IMR-90 (cell line): ENCODE data around the gene POLR3K. TPM values are rescaled to one million over a fixed set of nuclear protein-coding genes. Genes with fewer than 3 reads are reported as not detected.

Source experiments
- ATAC-seq: fragments of 200-7000 bp; cut with Tn5 transposase; 2 replicates; pipeline ENCODE4 v1.9.1; 2020; ENCODE audit warnings: low read depth, mild to moderate bottlenecking, moderate library complexity
- BruUV-seq: library from RNA; stranded (reverse); fragments of 400-500 nt; replicated peaks from 2 replicates; lab custom pipeline; 2021; lab: Mats Ljungman, UMichigan
- CTCF ChIA-PET: fragments of 300-600 bp; formaldehyde crosslinking; extraction: SDS; loops from one replicate; lab custom pipeline; 2021; ENCODE audit warnings: antibody characterized with exemption; lab: Yijun Ruan, JAX
- POLR2A ChIA-PET: fragments of 300-600 bp; sonication (Branson Sonifier 250); formaldehyde crosslinking; loops from one replicate; lab custom pipeline; 2022; ENCODE audit warnings: antibody characterized with exemption; ENCODE audit not compliant: unreplicated experiment; lab: Charles Lee
- DNase-seq: peaks from one replicate; pipeline ENCODE4 v3.0.0; 2013
- H2AFZ ChIP-seq: replicated peaks from 2 replicates; pipeline ENCODE3; 2013; ENCODE audit warnings: low read length, mild to moderate bottlenecking; ENCODE audit not compliant: poor library complexity
- H2AK5ac ChIP-seq: 2 replicates; pipeline ENCODE4 v1.6.1; 2013; ENCODE audit warnings: low read depth, low read length, inconsistent platforms
- H2AK9ac ChIP-seq: replicated peaks from 2 replicates; pipeline ENCODE3; 2013; ENCODE audit warnings: mild to moderate bottlenecking, low read depth, low read length, moderate library complexity; ENCODE audit not compliant: poor library complexity
- H2BK120ac ChIP-seq: 2 replicates; pipeline ENCODE4 v1.6.1; 2013; ENCODE audit warnings: low read depth, low read length, inconsistent platforms
- H2BK15ac ChIP-seq: 3 replicates; pipeline ENCODE4 v1.6.1; 2013; ENCODE audit warnings: low read depth, low read length, inconsistent platforms
- H2BK20ac ChIP-seq: 2 replicates; pipeline ENCODE4 v1.6.1; 2013; ENCODE audit warnings: low read depth, mild to moderate bottlenecking, inconsistent platforms, low read length, moderate library complexity
- H2BK5ac ChIP-seq: 2 replicates; pipeline ENCODE4 v1.6.1; 2013; ENCODE audit warnings: mild to moderate bottlenecking, low read depth, low read length, inconsistent platforms; ENCODE audit not compliant: poor library complexity, severe bottlenecking
- H3K14ac ChIP-seq: replicated peaks from 2 replicates; pipeline ENCODE4 v1.6.1; 2013; ENCODE audit warnings: low read depth, low read length, inconsistent platforms
- H3K18ac ChIP-seq: 2 replicates; pipeline ENCODE4 v1.6.1; 2013; ENCODE audit warnings: low read depth, low read length, control low read depth
- H3K23ac ChIP-seq: 2 replicates; pipeline ENCODE4 v1.6.1; 2013; ENCODE audit warnings: low read depth, low read length, inconsistent platforms
- H3K27ac ChIP-seq: 2 replicates; pipeline ENCODE4 v1.5.1; 2013; ENCODE audit warnings: mild to moderate bottlenecking, control low read depth, low read length; ENCODE audit not compliant: insufficient read depth
- H3K27me3 ChIP-seq: 2 replicates; pipeline ENCODE4 v1.6.1; 2013; ENCODE audit warnings: low read length; ENCODE audit not compliant: control insufficient read depth, insufficient read depth
- H3K36me3 ChIP-seq: 2 replicates; pipeline ENCODE4 v1.6.1; 2013; ENCODE audit warnings: low read length, mixed read lengths; ENCODE audit not compliant: control insufficient read depth, insufficient read depth
- H3K4ac ChIP-seq: 2 replicates; pipeline ENCODE4 v1.6.1; 2013; ENCODE audit warnings: low read depth, low read length, inconsistent platforms
- H3K4me1 ChIP-seq: 2 replicates; pipeline ENCODE4 v1.6.1; 2013; ENCODE audit warnings: low read length, mixed read lengths; ENCODE audit not compliant: control insufficient read depth, insufficient read depth
- H3K4me2 ChIP-seq: 2 replicates; pipeline ENCODE4 v1.6.1; 2013; ENCODE audit warnings: low read depth, mild to moderate bottlenecking, control low read depth, low read length, moderate library complexity
- H3K4me3 ChIP-seq: 2 replicates; pipeline ENCODE4 v1.5.1; 2013; ENCODE audit warnings: low read depth, mild to moderate bottlenecking, control low read depth, low read length, moderate library complexity; ENCODE audit not compliant: insufficient read depth
- H3K56ac ChIP-seq: 2 replicates; pipeline ENCODE4 v1.6.1; 2013; ENCODE audit warnings: low read length, inconsistent platforms; ENCODE audit not compliant: insufficient read depth; ENCODE audit errors: extremely low read depth
- H3K79me1 ChIP-seq, 2 experiments: 2 replicates each; pipeline ENCODE4 v1.6.1; 2013; ENCODE audit warnings: low read length in 2 of 2, inconsistent platforms in 1 of 2, low read depth in 1 of 2
- H3K9ac ChIP-seq: 2 replicates; pipeline ENCODE4 v1.6.1; 2013; ENCODE audit warnings: low read depth, low read length, control low read depth
- H3K9me1 ChIP-seq: 2 replicates; pipeline ENCODE4 v1.6.1; 2013; ENCODE audit warnings: low read length, inconsistent platforms; ENCODE audit not compliant: insufficient read depth
- H3K9me3 ChIP-seq: 2 replicates; pipeline ENCODE4 v1.6.1; 2013; ENCODE audit warnings: low read length; ENCODE audit not compliant: control insufficient read depth, insufficient read depth
- H4K20me1 ChIP-seq: 2 replicates; pipeline ENCODE4 v1.6.1; 2013; ENCODE audit warnings: low read length, inconsistent platforms; ENCODE audit not compliant: insufficient read depth
- H4K5ac ChIP-seq: 2 replicates; pipeline ENCODE4 v1.6.1; 2013; ENCODE audit warnings: mild to moderate bottlenecking, low read depth, low read length, control low read depth
- H4K8ac ChIP-seq, 2 experiments: 2 replicates each; pipeline ENCODE4 v1.6.1; 2013; ENCODE audit warnings: low read depth in 2 of 2, low read length in 2 of 2, control low read depth in 1 of 2, inconsistent platforms in 1 of 2
- H4K91ac ChIP-seq: 2 replicates; pipeline ENCODE4 v1.6.1; 2013; ENCODE audit warnings: low read depth, low read length, inconsistent platforms; ENCODE audit not compliant: insufficient read depth
- NFE2L2 ChIP-seq: fragments of 150-350 bp; IDR thresholded peaks from 2 replicates; pipeline ENCODE4 v1.6.1; 2016; ENCODE audit warnings: low read depth, mild to moderate bottlenecking, low read length
- WGBS, 2 experiments: methylation state at CpG; one replicate each; pipeline versions ENCODE4 v1.1.5 to v1.1.7; 2013; ENCODE audit warnings: missing lambda C conversion rate in 2 of 2; ENCODE audit not compliant: insufficient read length in 1 of 2; ENCODE audit errors: extremely low coverage in 2 of 2; 5-methylcytosine and 5-hydroxymethylcytosine counted together
- dilution Hi-C: fragments of 300-500 bp; cut with HindIII; formaldehyde crosslinking; loops from one replicate; pipeline ENCODE4 v1.14.3; 2018; ENCODE audit warnings: low sequenced_read_pairs; ENCODE audit not compliant: unreplicated experiment
- in situ Hi-C: fragments of 300-500 bp; cut with MboI; formaldehyde crosslinking; loops from 3 replicates; pipeline ENCODE4 v1.14.3; 2019; ENCODE audit warnings: low sequenced_read_pairs, inconsistent platforms, mixed read lengths
- intact Hi-C: fragments of 100-400 bp; cut with micrococcal nuclease; formaldehyde crosslinking; loops from 2 replicates; pipeline ENCODE4 v1.10.0; 2022
- polyA plus RNA-seq, 3 experiments: library from polyadenylated mRNA; depleted of rRNA; stranded (reverse); fragments of >200 nt; gene quantifications; 2 replicates each; pipeline ENCODE4 v1.2.3, GENCODE V29; 2012; ENCODE audit warnings: low replicate concordance in 1 of 3
- total RNA-seq: library from RNA; depleted of rRNA; stranded (reverse); fragments of >200 nt; gene quantifications from 2 replicates; pipeline ENCODE4 v1.2.3, GENCODE V29; 2012

Gene POLR3K
- total and polyA plus RNA-seq, 2 of the 4 experiments (the other 2 are of a cell fraction) = 9.0 to 39.5 TPM

DNA sequence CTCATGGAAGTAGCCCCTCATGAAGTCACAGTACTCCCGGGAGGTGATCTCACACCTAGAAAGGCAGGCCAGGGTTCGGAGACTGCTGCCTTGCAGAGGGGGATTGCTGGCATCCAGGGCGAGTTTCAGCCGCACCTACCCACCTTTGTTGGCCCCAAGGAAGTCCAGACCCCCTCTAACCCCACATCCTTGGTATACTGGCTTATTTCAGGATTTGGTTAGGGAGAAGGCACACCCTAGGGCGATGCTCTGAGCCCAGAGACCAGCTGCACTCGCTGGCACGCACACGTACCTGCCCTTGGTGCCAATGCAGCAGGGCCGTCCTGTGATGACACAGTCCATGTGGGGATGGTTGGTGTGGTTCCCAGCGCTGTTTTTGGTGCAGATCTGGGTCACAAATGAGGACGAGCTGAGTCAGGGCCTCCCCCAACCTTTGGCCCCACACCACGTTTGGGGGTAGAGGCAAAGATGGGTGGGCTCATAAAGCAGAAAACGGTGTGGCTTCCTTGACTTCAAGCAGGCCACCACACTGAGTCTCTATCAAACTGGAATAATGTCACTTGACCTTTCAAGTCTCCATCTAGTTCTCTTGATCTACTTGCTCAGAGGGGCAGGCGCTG, 6.1 kb upstream of the POLR3K start:
- no peak for ATAC-seq
- POLR2A ChIA-PET = no interaction called here

More for the DNA sequence above, 6.1 kb upstream of the POLR3K start:
- no TSS peak for BruUV-seq
- H3K18ac ChIP-seq = no peak overlapping the region
- H2BK20ac ChIP-seq = no peak overlapping the region
- H4K20me1 ChIP-seq = peaks cover 57% of the 10 kb centered on the region
- H4K5ac ChIP-seq = no peak overlapping the region
- H3K23ac ChIP-seq = no peak overlapping the region
- dilution Hi-C loops = no loop called here
- H3K4me2 ChIP-seq = no peak overlapping the region
- H3K36me3 ChIP-seq = peaks cover 93% of the 10 kb centered on the region
- no peak overlapping the region for H3K56ac ChIP-seq
- no peak overlapping the region for H2AK9ac ChIP-seq
- CTCF ChIA-PET = no interaction called here
- no peak overlapping the region for H2BK120ac ChIP-seq
- no peak overlapping the region for H2AFZ ChIP-seq
- H2AK5ac ChIP-seq = no peak overlapping the region
- no peak overlapping the region for H2BK15ac ChIP-seq
- no peak overlapping the region for H3K9ac ChIP-seq
- no peak overlapping the region for H4K8ac ChIP-seq
- H3K4me3 ChIP-seq = no peak overlapping the region
- intact Hi-C loops = no loop called here
- no peak overlapping the region for H3K14ac ChIP-seq
- no peak overlapping the region for H3K27ac ChIP-seq
- H2BK5ac ChIP-seq = no peak overlapping the region
- H3K27me3 ChIP-seq = no peaks in the 10 kb centered on the region
- no peak for DNase-seq
- H3K9me3 ChIP-seq = no peaks in the 10 kb centered on the region
- H3K79me1 ChIP-seq = peaks cover 15 to 58% of the 10 kb centered on the region in 2 experiments
- H3K4ac ChIP-seq = no peak overlapping the region
- H4K91ac ChIP-seq = no peak overlapping the region
- WGBS, 2 experiments = 100% methylated on average over 3 of the region's 14 CpGs; no CpG with 5 or more reads in 1 of the 2 experiments
- in situ Hi-C loops = no loop called here
- 0 out of 2 replicates have a peak, but pooled peaks cover 5% of the 10 kb centered on the region for H3K9me1 ChIP-seq
- no peaks in the 10 kb centered on the region for H3K4me1 ChIP-seq
- TF ChIP-seq NFE2L2 = no peak
